Common myeloid progenitor, CD34-positive (primary cell): ENCODE measurements around the gene CASZ1.

ENCODE experiments used
- CTCF ChIA-PET: fragments of 350-600 bp; sonication (Branson Sonifier 250); formaldehyde crosslinking; loops from one replicate; lab custom pipeline; 2021; ENCODE audit warnings: antibody characterized with exemption; lab: Charles Lee
- POLR2A ChIA-PET: fragments of 350-600 bp; sonication (Branson Sonifier 250); formaldehyde crosslinking; loops from one replicate; lab custom pipeline; 2021; ENCODE audit warnings: antibody characterized with exemption; lab: Charles Lee
- DNase-seq, 3 donors: peaks; one replicate each; pipeline versions ENCODE4 v3.0.0 to v3.0.0-alpha.2; 2013
- H3K27ac ChIP-seq, 2 experiments: 1 replicate in 1 of 2; 2 replicates in 1 of 2; pipeline ENCODE4 v1.7.0; 2013; ENCODE audit warnings: inconsistent platforms in 2 of 2, low read length in 2 of 2, mild to moderate bottlenecking in 2 of 2, low read depth in 1 of 2, moderate library complexity in 1 of 2; ENCODE audit not compliant: severe bottlenecking in 2 of 2, insufficient read depth in 1 of 2, poor library complexity in 1 of 2
- H3K27me3 ChIP-seq, 5 experiments: replicated peaks in 2 of 5; 1 replicate in 3 of 5; 2 replicates in 2 of 5; pipeline versions ENCODE4 v1.6.1 to v1.7.0; 2013; ENCODE audit warnings: low read length in 4 of 5, mild to moderate bottlenecking in 2 of 5, moderate library complexity in 2 of 5, inconsistent platforms in 1 of 5; ENCODE audit not compliant: insufficient read depth in 5 of 5, control insufficient read depth in 4 of 5
- H3K36me3 ChIP-seq, 4 experiments: 1 replicate in 2 of 4; 2 replicates in 2 of 4; pipeline versions ENCODE4 v1.6.1 to v1.7.0; 2013; ENCODE audit warnings: low read length in 3 of 4, control low read depth in 1 of 4, mild to moderate bottlenecking in 1 of 4; ENCODE audit not compliant: control insufficient read depth in 4 of 4, insufficient read depth in 4 of 4
- H3K4me1 ChIP-seq, 4 experiments: 1 replicate in 3 of 4; 2 replicates in 1 of 4; pipeline versions ENCODE4 v1.6.1 to v1.7.1; 2013; ENCODE audit warnings: low read length in 3 of 4, mild to moderate bottlenecking in 3 of 4, control low read depth in 1 of 4, inconsistent platforms in 1 of 4, moderate library complexity in 1 of 4; ENCODE audit not compliant: control insufficient read depth in 4 of 4, insufficient read depth in 4 of 4; ENCODE audit errors: control extremely low read depth in 1 of 4
- H3K4me3 ChIP-seq, 7 experiments: 1 replicate in 4 of 7; 2 replicates in 3 of 7; pipeline versions ENCODE4 v1.5.1 to v1.7.0; 2013; ENCODE audit warnings: mild to moderate bottlenecking in 7 of 7, low read length in 6 of 7, moderate library complexity in 6 of 7, inconsistent platforms in 2 of 7, low read depth in 2 of 7, control low read depth in 1 of 7; ENCODE audit not compliant: insufficient read depth in 4 of 7, control insufficient read depth in 1 of 7; ENCODE audit errors: extremely low read depth in 1 of 7
- H3K9me3 ChIP-seq, 5 experiments: 1 replicate in 4 of 5; 2 replicates in 1 of 5; pipeline versions ENCODE4 v1.6.1 to v1.7.1; 2013; ENCODE audit warnings: low read length in 4 of 5, mild to moderate bottlenecking in 2 of 5, inconsistent platforms in 1 of 5, low read depth in 1 of 5, moderate library complexity in 1 of 5; ENCODE audit not compliant: control insufficient read depth in 4 of 5, insufficient read depth in 2 of 5; ENCODE audit errors: control extremely low read depth in 1 of 5
- WGBS: methylation state at CpG from one replicate; pipeline ENCODE4 v1.1.5; 2013; ENCODE audit not compliant: insufficient coverage; 5-methylcytosine and 5-hydroxymethylcytosine counted together

Gene CASZ1

GRCh38 chr1:10821388-10821787, 24.9 kb upstream of the CASZ1 start:
- Histone ChIP-seq H3K4me1 (no peaks in the 10 kb centered on the region), H3K9me3 (no peaks in the 10 kb centered on the region), H3K27me3 (peaks cover 0 to 4% (median 0%) of the 10 kb centered on the region in 5 experiments), H3K27ac (no peak overlapping the region), H3K4me3 (no peak overlapping the region), H3K36me3 (no peaks in the 10 kb centered on the region)
- no peak for DNase-seq
- POLR2A ChIA-PET, result no interaction called here
- WGBS, result 100% methylated on average over 1 of the region's 2 CpGs
- CTCF ChIA-PET, result no interaction called here

- no peaks in the 10 kb centered on the region for H3K9me3 ChIP-seq
- CTCF ChIA-PET, result no interaction called here
- POLR2A ChIA-PET, result no interaction called here
- no peak overlapping the region for H3K4me3 ChIP-seq
- H3K27ac ChIP-seq, result no peak overlapping the region
- 83% methylated on average over 3 of the region's 7 CpGs for WGBS
- DNase-seq, result no peak
- H3K27me3 ChIP-seq, result peaks cover 0 to 6% (median 0%) of the 10 kb centered on the region in 5 experiments
- H3K36me3 ChIP-seq, result no peaks in the 10 kb centered on the region
- H3K4me1 ChIP-seq, result no peaks in the 10 kb centered on the region
These were observed 24.0 kb upstream of the CASZ1 start for GRCh38 chr1:10820422-10820821.

GRCh38 chr1:10819198-10819901, 22.9 kb upstream of the CASZ1 start:
- WGBS, result 96% methylated on average over 9 of the region's 13 CpGs
- Histone ChIP-seq H3K4me1 (no peaks in the 10 kb centered on the region), H3K27ac (no peak overlapping the region), H3K9me3 (no peaks in the 10 kb centered on the region), H3K36me3 (no peaks in the 10 kb centered on the region), H3K27me3 (peaks cover 0 to 4% (median 0%) of the 10 kb centered on the region in 5 experiments), H3K4me3 (no peak overlapping the region)
- no peak for DNase-seq
- ChIA-PET CTCF (no interaction called here), POLR2A (no interaction called here)

GRCh38 chr1:10818262-10819197, 22.1 kb upstream of the CASZ1 start:
- WGBS, result 95% methylated on average over 15 of the region's 17 CpGs
- ChIA-PET CTCF (no interaction called here), POLR2A (no interaction called here)
- DNase-seq, result no peak
- Histone ChIP-seq H3K4me1 (no peaks in the 10 kb centered on the region), H3K36me3 (no peaks in the 10 kb centered on the region), H3K9me3 (no peaks in the 10 kb centered on the region), H3K27me3 (peaks cover 0 to 6% (median 0%) of the 10 kb centered on the region in 5 experiments), H3K27ac (no peak overlapping the region), H3K4me3 (no peak overlapping the region)

GRCh38 chr1:10816743-10817369, 20.4 kb upstream of the CASZ1 start:
- Histone ChIP-seq H3K36me3 (no peaks in the 10 kb centered on the region), H3K27me3 (peaks cover 0 to 6% (median 0%) of the 10 kb centered on the region in 5 experiments), H3K27ac (no peak overlapping the region), H3K9me3 (no peaks in the 10 kb centered on the region), H3K4me1 (no peaks in the 10 kb centered on the region), H3K4me3 (no peak overlapping the region)
- WGBS, result 95% methylated on average over 8 of the region's 13 CpGs
- no peak for DNase-seq
- POLR2A ChIA-PET, result interaction anchor here (0.5 kb wide), 1 partner anchor 165 kb away, joined by 3 read pairs; a partner anchor contains a TSS
- CTCF ChIA-PET, result no interaction called here

- H3K36me3 ChIP-seq, result no peaks in the 10 kb centered on the region
- H3K27ac ChIP-seq, result no peak overlapping the region
- H3K4me3 ChIP-seq, result no peak overlapping the region
- H3K4me1 ChIP-seq, result no peaks in the 10 kb centered on the region
- no peaks in the 10 kb centered on the region for H3K9me3 ChIP-seq
- CTCF ChIA-PET, result no interaction called here
- POLR2A ChIA-PET, result no interaction called here
- 100% methylated on average over 7 of the region's 7 CpGs for WGBS
- DNase-seq, result no peak
- peaks cover 0 to 6% (median 0%) of the 10 kb centered on the region in 5 experiments for H3K27me3 ChIP-seq
These were observed 19.8 kb upstream of the CASZ1 start for GRCh38 chr1:10816233-10816632.
